K562 (cell line): Measurements from ENCODE around the gene FCHO1. TPM values are rescaled to one million over a fixed set of nuclear protein-coding genes. Genes with fewer than 3 reads are reported as not detected.

Experiments
- ARID4B ChIP-seq: sonication (generic); formaldehyde crosslinking; IDR thresholded peaks from 2 replicates; pipeline ENCODE4 v1.8.0; 2022; ENCODE audit warnings: mild to moderate bottlenecking, missing genetic modification reagents
- CEBPG ChIP-seq, 3 experiments: fragments of 200-800 bp in 1 of 3; sonication (Bioruptor generic) in 1 of 3; sonication (generic) in 1 of 3; formaldehyde crosslinking in 1 of 3; IDR thresholded peaks in 2 of 3; conservative IDR thresholded peaks in 1 of 3; 2 replicates each; pipeline versions ENCODE4 v1.6.1 to v1.8.0; 2016 to 2022; ENCODE audit warnings: missing compliant biosample characterization in 2 of 3, missing genetic modification characterization in 2 of 3, mild to moderate bottlenecking in 1 of 3, missing genetic modification reagents in 1 of 3
- DDX20 ChIP-seq: fragments of 450-650 bp; IDR thresholded peaks from 2 replicates; pipeline ENCODE4 v1.6.1; 2016; ENCODE audit warnings: missing genetic modification characterization, low read depth, mild to moderate bottlenecking, missing compliant biosample characterization, moderate library complexity
- MAFK ChIP-seq: IDR thresholded peaks from 2 replicates; pipeline ENCODE4 v1.6.1; 2011; ENCODE audit warnings: low read length, improper control_type of control experiment
- MXD1 ChIP-seq: fragments of 250-450 bp; sonication (Bioruptor Pico); IDR thresholded peaks from 2 replicates; pipeline ENCODE4 v1.8.0; 2021; ENCODE audit warnings: borderline replicate concordance, mild to moderate bottlenecking, moderate library complexity; ENCODE audit not compliant: poor library complexity, severe bottlenecking
- NFATC3 ChIP-seq: fragments of 450-650 bp; IDR thresholded peaks from 2 replicates; pipeline ENCODE4 v1.6.1; 2017; ENCODE audit warnings: mild to moderate bottlenecking
- PML ChIP-seq: IDR thresholded peaks from 2 replicates; pipeline ENCODE4 v1.6.1; 2012; ENCODE audit warnings: low read length, inconsistent platforms
- POLR2AphosphoS5 ChIP-seq: IDR thresholded peaks from 2 replicates; pipeline ENCODE4 v1.6.1; 2011; ENCODE audit warnings: mild to moderate bottlenecking, low read depth, low read length, moderate library complexity; ENCODE audit not compliant: control insufficient read depth, insufficient read depth
- POLR2G ChIP-seq: fragments of 200-400 bp; formaldehyde crosslinking; IDR thresholded peaks from 2 replicates; pipeline ENCODE4 v1.6.1; 2017; ENCODE audit warnings: low read depth, mild to moderate bottlenecking, antibody characterized with exemption, low read length, moderate library complexity
- RB1 ChIP-seq: fragments of 450-650 bp; IDR thresholded peaks from 2 replicates; pipeline ENCODE4 v1.6.1; 2017; ENCODE audit warnings: low read depth, mild to moderate bottlenecking
- RFX7 ChIP-seq: fragments of 250-450 bp; sonication (Bioruptor Pico); IDR thresholded peaks from 2 replicates; pipeline ENCODE4 v1.5.1; 2021; ENCODE audit warnings: mild to moderate bottlenecking
- SETDB1 ChIP-seq: IDR thresholded peaks from one replicate; pipeline ENCODE4 v1.6.1; 2012; ENCODE audit warnings: low read length, control low read depth, inconsistent platforms
- SMAD2 ChIP-seq: fragments of 150-350 bp; IDR thresholded peaks from 2 replicates; pipeline ENCODE4 v1.6.1; 2014; ENCODE audit warnings: low read depth, mild to moderate bottlenecking, low read length
- STAT5A ChIP-seq: IDR thresholded peaks from 2 replicates; pipeline ENCODE4 v1.6.1; 2012; ENCODE audit warnings: low read length, inconsistent platforms, borderline replicate concordance
- WHSC1 ChIP-seq: IDR thresholded peaks from one replicate; pipeline ENCODE4 v1.6.1; 2012; ENCODE audit warnings: low read length, control low read depth, inconsistent platforms
- ZNF408 ChIP-seq: fragments of 250-450 bp; sonication (Bioruptor Pico); IDR thresholded peaks from 2 replicates; pipeline ENCODE4 v1.4.0; 2020; ENCODE audit warnings: low read depth, mild to moderate bottlenecking, moderate library complexity
- polyA plus RNA-seq, 8 experiments: library from polyadenylated mRNA; depleted of rRNA in 4 of 8; stranded (reverse) in 5 of 8; unstranded in 3 of 8; fragments of >200 nt; fragmentation: Nextera tagmentation in 2 of 8; fragmentation: Illumina TruSeq in 1 of 8; extraction: Ambion mirVana in 2 of 8; extraction: Trizol in 1 of 8; gene quantifications; 2 replicates each; pipeline versions ENCODE4 v1.2.1 to v1.2.3, GENCODE V29; 2011 to 2014; ENCODE audit warnings: inconsistent platforms in 1 of 8, missing spikeins in 1 of 8
- total RNA-seq, 7 experiments: library from RNA; depleted of rRNA in 6 of 7; stranded (reverse); fragments of >200 nt in 6 of 7; fragmentation: Illumina TruSeq in 2 of 7; extraction: Trizol in 2 of 7; gene quantifications; 2 replicates each; pipeline versions ENCODE4 v1.2.1 to v1.2.3, GENCODE V29; 2011 to 2021; ENCODE audit warnings: low replicate concordance in 1 of 7
- TF ChIP-seq, protein P1 (sequence below): fragments of 250-450 bp; sonication (Bioruptor Pico); IDR thresholded peaks from 2 replicates; pipeline ENCODE4 v1.4.0; 2020

The FCHO1 gene
- total and polyA plus RNA-seq, 9 of the 15 experiments (the other 6 are each of a cell fraction or from before 2014, with no cell fraction given): 0.21 to 58.9 (median 18.3) TPM

DNA sequence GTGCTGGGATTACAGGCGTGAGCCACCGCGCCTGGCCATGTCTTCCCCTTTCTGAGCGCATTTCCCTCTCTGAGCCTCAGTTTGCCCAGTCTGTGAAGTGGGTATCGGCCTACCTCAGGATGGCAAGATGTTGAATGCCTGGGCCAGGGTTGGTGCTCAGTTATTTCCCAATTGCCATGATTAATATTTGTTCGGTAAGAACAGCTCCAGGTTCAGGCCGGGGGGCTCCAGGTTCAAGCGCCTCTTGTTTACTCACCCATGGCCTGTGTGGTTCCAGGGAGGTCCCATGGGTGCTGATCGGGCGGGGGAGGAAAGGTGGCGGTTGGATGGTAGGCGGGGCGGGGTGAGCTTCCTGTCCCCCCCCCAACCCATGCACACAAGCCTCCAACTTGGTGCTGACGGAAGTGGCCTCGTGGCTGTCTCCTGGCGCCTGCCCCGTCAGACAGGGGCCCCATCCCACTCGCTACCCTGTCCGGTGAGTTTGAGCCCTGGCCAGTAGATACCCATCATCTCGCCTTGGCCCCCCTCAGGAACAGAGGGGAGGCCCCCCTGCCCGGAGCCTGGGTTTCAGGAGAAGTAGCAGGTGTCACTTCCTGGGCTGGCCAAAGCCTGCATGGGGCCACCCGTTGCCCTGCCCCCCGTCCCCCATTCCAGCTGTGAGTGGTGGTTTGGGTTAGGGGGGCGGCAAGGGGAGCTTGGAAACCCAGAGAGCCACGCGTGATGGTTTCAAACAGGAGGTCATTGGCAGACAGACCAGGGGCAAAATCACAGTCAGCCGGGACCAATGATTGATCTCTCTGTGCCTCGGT is at the start of gene FCHO1 (continued):
- TF ChIP-seq, protein P1, sequence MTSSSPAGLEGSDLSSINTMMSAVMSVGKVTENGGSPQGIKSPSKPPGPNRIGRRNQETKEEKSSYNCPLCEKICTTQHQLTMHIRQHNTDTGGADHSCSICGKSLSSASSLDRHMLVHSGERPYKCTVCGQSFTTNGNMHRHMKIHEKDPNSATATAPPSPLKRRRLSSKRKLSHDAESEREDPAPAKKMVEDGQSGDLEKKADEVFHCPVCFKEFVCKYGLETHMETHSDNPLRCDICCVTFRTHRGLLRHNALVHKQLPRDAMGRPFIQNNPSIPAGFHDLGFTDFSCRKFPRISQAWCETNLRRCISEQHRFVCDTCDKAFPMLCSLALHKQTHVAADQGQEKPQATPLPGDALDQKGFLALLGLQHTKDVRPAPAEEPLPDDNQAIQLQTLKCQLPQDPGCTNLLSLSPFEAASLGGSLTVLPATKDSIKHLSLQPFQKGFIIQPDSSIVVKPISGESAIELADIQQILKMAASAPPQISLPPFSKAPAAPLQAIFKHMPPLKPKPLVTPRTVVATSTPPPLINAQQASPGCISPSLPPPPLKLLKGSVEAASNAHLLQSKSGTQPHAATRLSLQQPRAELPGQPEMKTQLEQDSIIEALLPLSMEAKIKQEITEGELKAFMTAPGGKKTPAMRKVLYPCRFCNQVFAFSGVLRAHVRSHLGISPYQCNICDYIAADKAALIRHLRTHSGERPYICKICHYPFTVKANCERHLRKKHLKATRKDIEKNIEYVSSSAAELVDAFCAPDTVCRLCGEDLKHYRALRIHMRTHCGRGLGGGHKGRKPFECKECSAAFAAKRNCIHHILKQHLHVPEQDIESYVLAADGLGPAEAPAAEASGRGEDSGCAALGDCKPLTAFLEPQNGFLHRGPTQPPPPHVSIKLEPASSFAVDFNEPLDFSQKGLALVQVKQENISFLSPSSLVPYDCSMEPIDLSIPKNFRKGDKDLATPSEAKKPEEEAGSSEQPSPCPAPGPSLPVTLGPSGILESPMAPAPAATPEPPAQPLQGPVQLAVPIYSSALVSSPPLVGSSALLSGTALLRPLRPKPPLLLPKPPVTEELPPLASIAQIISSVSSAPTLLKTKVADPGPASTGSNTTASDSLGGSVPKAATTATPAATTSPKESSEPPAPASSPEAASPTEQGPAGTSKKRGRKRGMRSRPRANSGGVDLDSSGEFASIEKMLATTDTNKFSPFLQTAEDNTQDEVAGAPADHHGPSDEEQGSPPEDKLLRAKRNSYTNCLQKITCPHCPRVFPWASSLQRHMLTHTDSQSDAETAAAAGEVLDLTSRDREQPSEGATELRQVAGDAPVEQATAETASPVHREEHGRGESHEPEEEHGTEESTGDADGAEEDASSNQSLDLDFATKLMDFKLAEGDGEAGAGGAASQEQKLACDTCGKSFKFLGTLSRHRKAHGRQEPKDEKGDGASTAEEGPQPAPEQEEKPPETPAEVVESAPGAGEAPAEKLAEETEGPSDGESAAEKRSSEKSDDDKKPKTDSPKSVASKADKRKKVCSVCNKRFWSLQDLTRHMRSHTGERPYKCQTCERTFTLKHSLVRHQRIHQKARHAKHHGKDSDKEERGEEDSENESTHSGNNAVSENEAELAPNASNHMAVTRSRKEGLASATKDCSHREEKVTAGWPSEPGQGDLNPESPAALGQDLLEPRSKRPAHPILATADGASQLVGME (CRISPR knock-in tag): no peak
- TF ChIP-seq ZNF408: no peak
- TF ChIP-seq PML: peak; percentile 57; the same call in 1 of the 2 replicates
- TF ChIP-seq DDX20: no peak
- no peak for TF ChIP-seq STAT5A
- peak; percentile 25; the same call in 1 of the 2 replicates for TF ChIP-seq RB1
- no peak for TF ChIP-seq CEBPG (CRISPR knock-in tag; IDR thresholded peaks at IDR 0.05)
- no peak for TF ChIP-seq CEBPG (tag; conservative IDR thresholded peaks at IDR 0.05 in 1 of 2, IDR thresholded peaks at IDR 0.05 in 1 of 2)
- TF ChIP-seq MXD1 (CRISPR knock-in tag): no peak
- no peak for TF ChIP-seq RFX7 (CRISPR knock-in tag)
- TF ChIP-seq SMAD2: no peak
- TF ChIP-seq NFATC3: no peak
- TF ChIP-seq POLR2G: peak; percentile 93
- TF ChIP-seq WHSC1: no peak
- no peak; the same call in 1 of the 2 replicates for TF ChIP-seq ARID4B (CRISPR knock-in tag)
- no peak for TF ChIP-seq SETDB1
- peak; percentile 75 for TF ChIP-seq POLR2AphosphoS5
- TF ChIP-seq MAFK: no peak
